Pulmonary artery endothelial cell (primary cell): ENCODE data around the gene ERFL. TPM values are rescaled to one million over a fixed set of nuclear protein-coding genes. Genes with fewer than 3 reads are reported as not detected.

Experiments used
- DNase-seq: peaks from one replicate; pipeline ENCODE4 v3.0.0-alpha.2; 2011; ENCODE audit warnings: low read depth, low spot score
- total RNA-seq: library from RNA; depleted of rRNA; stranded (reverse); fragments of >200 nt; gene quantifications from 2 replicates; pipeline ENCODE4 v1.2.3, GENCODE V29; 2014

ERFL gene
- total RNA-seq, 1 donor from 2014 or later, result not detected

- DNase-seq, result no peak
These were observed 14.5 kb downstream of the ERFL start for GRCh38 chr19:41913538-41914423.

GRCh38 chr19:41912899-41913537, 15.2 kb downstream of the ERFL start:
- no peak for DNase-seq

DNA sequence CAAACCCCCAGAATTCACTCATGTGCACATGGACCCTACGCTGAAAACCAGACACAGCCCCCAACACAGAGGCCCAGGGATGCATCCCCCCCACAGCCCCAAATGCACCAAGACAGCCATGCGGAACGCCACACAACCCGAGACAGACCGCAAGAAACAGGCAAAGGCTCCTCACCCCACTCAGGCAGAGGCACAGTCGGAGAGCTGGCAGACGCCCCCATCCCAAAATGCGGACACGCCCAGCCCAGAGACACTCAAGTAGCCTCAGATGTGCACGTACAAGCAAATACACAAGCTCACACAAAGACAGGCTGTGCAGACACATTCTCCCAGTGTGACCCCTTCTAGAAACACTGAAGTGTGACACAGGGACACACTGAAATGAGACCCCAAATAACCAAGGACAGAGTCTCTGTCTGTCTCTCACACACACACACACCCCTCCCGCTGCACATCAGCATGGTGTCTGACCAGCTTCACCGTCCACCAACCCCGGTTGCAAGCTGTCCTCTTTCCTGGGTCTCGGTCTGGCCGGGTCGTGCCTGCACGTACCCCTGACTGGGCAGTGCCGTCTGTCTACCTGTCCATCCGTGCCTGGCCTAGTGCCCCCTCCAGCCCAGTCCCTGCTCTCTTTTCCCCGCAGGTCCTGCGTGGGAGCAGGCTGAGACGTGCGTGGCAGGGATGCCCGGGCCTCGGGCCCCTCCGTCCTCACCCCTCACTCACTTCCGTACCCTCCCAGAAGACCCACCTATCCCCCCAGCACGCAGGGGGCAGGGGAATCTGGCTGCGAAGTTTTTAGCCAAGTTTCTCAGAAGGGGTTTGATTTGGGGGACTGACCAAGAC, 16.1 kb downstream of the ERFL start:
- DNase-seq, result no peak

- no peak for DNase-seq
These were observed 17.0 kb downstream of the ERFL start for GRCh38 chr19:41910992-41911888.

DNA sequence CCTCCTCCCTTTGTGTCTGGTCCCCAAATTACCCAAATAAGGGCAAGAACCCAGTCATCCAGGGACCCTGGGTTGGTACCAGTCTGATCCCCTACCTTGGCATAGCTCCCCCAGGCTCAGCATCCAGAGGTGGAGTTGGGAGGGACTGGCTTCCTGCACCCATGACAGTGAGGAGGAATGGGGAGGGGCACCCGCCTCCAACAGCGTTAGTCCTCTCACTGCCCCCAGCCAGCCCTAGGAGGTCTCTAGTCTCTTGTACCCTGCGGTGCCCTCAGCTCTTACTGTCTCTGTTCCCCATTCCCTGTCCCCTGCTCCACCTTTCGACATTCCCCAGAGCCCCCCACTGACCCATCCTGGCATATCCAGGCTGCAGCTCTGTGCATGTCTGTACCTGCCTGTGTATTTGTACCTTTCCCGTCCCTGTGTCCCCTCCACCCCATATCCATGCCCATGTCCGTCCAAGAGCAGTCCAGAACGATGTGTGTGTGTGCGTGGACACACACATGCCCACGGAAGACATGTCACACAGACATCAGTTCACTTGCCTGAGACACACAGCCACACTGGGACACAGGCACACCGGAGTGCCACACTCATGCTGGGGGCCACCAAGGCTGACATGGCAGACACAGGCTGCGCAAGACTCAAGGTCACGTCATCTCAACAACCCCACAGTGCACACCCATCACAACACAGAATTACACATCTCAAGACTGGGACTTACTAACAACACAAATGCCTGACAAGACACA, 17.8 kb downstream of the ERFL start:
- DNase-seq, result no peak

DNA sequence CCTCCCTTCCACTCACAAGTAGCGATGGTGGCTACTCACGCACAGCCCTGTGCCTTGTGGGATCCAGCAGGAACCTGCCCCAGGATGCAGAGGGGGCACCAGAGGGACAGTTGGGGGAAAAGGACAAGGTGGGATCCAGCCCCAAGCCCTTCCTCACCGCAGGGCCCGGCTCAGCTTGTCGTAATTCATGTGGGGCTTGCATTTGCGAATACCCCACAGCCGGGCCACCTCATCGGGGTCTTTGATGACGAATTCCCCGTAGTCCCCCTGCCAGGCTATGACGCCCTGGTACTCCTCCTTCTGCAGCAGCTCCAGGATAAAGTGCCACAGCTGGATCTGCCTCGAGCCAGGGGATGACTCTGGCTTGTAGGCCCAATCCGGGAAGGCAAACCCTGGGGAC, 18.5 kb downstream of the ERFL start:
- no peak for DNase-seq

DNA sequence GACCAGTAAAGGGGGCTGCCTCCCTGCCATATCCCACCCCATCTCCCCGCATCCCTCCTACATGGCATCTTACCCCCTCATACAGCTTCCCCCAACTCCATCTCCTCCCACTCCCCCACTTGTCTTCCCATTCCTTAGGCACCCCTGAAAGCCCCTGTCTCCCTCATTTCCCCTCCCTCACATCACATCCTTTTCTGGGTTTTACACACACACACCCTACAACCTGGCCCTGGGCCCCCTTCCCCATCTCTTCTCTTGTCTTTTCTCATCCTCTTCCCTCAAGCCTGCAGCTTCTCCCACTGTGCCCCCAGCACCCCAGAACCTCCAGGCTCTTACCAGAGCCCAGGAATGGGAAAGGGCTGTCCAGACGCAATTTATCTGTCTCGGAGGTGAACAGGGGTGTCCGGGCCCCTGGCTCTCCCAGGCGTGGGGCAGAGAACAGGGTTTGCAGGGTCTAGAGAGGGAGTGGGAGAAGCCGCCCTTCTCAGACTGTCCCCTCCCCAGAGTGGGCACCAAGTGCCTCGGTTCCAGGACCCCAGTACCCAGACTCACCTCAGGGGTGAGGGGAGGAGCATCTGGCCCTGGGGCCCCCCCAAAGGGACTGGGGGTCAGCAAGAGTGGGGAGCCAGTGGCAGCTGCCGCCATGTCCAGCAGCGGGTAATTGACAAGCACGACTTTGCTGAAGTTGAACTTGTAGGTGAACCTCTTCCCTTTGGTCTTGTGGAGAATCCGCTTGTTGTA, 19.4 kb downstream of the ERFL start:
- no peak for DNase-seq

DNA sequence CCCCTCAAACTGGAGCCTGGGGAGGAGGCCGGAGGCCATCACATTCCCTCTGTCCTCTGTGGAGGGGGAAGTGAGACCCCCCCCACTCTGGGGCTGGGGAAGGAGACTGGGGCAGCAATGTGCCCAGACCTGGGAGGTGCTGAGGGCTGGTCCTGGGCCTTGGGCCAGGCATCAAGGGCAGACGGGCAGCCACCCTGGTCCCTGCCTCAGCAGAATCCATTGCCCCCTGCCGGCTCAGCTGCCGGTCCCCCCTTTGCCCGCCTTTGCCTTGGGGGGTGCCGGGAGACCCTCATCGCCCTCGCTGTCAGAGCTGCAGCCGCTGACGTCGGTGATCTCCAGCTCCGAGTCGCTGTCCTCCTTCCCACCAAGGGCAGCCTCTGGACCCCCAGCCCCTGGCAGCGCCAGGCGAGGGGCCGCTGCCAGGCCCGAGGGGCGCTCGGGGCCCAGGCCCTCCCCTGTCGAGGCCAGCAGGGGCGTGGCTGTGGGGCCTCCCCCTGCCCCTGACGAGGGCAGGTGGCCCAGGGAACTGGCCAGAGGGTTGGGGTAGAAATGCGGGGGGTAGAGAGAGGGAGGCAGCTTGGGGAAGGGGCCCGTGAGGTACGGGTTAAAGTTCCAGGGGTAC, 20.1 kb downstream of the ERFL start:
- no peak for DNase-seq

GRCh38 chr19:41906916-41907680, 21.2 kb downstream of the ERFL start:
- DNase-seq, result no peak

- no peak for DNase-seq
These were observed 22.0 kb downstream of the ERFL start for GRCh38 chr19:41906271-41906670.

DNA sequence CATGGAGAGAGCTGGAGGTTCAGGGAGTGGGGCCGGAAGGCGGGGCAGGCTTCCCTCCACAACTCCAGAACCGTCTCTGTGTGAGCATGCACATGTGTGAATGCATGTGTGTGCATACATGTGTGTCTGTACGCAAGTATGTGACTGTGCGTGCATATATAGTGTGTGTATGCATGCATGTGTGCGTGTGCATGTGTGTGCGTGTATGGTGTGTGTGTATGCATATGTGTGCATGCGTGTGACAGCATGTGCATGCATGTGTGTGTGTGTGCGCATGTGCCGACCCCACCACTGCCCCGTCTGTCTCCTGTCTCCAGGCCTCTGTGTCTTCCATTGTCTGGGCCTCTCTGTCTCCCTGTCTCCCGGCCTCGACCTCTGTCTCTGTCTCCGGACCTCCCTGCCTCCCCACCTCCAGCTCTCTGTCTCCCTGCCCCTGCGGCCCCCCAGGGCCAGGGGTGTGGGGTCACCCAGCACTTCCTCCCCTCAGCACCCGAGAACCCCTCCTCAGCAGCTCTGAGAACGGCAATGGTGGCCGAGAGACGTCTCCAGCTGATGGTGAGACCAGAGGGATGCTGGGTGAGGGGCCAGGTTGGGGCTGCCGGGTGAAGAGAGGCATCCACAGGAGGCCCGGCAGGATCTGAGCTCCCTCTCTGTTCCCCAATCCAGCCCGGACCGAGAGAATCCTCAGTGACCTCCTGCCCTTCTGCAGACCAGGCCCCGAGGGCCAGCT, 22.8 kb downstream of the ERFL start:
- no peak for DNase-seq

GRCh38 chr19:41904118-41904870, 24.0 kb downstream of the ERFL start:
- DNase-seq, result no peak

GRCh38 chr19:41903193-41903953, 24.9 kb downstream of the ERFL start:
- no peak for DNase-seq

DNA sequence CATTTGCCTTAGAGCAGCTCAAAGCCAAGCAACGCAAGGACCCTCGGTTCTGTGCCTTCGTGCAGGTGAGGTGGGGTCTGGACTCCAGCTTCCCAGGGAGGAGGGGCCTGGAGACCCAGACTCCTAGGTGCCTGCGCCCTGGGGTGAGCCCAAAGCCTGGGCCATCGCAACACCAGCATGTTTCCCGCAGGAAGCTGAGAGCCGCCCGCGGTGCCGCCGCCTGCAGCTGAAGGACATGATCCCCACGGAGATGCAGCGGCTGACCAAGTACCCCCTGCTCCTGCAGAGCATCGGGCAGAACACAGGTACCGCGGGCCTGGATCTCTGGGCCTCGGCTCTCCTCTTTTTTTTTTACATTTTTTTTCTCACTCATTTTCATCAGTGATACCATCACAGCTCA, 25.7 kb downstream of the ERFL start:
- no peak for DNase-seq

GRCh38 chr19:41901707-41902360, 26.4 kb downstream of the ERFL start:
- no peak for DNase-seq

GRCh38 chr19:41898235-41898634, 30.0 kb downstream of the ERFL start:
- DNase-seq, result no peak
